ENCODE measurements around the gene SSBP2.

SSBP2 gene

DNA sequence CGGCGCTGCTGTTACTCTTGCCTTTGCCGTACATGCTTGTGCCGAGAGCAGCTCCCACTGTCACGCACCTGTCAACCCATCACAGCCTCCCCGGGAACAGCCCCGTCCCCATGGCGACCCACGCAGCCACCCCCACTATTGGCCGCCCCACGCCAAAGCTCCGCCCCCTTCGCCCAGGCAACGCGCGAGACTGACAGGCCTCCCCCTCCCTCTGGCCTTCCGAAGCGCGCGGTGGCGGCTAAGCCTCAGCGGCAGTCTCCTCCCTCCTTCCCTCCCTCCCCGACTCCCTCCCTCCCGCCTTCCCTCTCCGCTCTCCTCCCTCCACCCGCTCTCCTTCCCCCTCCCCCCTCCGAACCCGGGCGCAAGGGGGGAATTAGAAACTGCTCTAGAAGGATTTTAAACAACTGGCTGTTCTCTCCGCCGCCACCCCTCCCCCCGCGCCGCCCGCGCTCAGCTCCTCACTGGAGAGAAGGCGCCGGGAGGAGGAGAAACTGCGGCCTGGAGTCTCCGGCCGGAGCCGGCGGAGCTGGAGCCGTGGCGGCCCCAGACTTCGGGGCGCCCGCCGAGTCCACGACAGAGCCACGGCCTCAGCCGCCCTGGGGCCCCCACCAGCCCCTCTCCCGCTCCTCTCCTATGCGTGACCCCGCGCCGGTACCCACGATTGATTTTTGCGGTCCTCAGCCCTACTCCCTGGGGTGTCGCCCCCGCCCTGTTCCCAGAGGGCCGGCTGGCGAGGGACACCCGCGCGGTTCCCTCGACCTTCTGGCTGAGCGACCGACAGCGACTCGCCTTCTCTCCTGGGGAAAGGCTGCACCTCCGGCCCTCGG lies at the start of gene SSBP2:
TSS of gene SSBP2 (minus strand) at position 89 of the 827 bp plus-strand sequence. CDS start at position 34, 55 bp downstream.
- peak; percentile 93 for DNase-seq (ENCODE audit: low spot score)

GRCh38 chr5:81795666-81796065 lies 44.8 kb upstream of the SSBP2 start:
- DNase-seq (ENCODE audit: low spot score) = no peak

GRCh38 chr5:81794226-81794625 lies 43.3 kb upstream of the SSBP2 start:
- no peak for DNase-seq (ENCODE audit: low spot score)

GRCh38 chr5:81790336-81790735 lies 39.4 kb upstream of the SSBP2 start:
- no peak for DNase-seq (ENCODE audit: low spot score)

DNA sequence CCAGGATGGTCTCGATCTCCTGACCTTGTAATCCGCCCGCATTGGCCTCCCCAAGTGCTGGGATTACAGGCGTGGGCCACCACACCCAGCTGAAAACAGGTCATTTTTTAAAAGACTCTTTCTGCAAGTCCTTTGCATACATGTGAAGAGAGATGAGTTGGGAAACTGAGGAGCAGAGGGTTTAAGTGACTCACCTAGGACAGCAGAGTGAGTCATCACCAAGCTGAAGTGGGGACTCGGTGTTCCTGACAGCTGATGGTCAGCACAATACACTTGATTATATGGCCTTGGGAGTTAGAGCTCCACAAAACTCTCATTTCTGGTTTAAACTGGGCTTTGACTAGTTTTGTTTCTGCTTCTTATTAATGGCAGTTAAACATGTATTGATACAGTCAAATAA lies 38.1 kb upstream of the SSBP2 start:
- DNase-seq (ENCODE audit: low spot score) = no peak

GRCh38 chr5:81788329-81788728 lies 37.4 kb upstream of the SSBP2 start:
- no peak for DNase-seq (ENCODE audit: low spot score)

DNA sequence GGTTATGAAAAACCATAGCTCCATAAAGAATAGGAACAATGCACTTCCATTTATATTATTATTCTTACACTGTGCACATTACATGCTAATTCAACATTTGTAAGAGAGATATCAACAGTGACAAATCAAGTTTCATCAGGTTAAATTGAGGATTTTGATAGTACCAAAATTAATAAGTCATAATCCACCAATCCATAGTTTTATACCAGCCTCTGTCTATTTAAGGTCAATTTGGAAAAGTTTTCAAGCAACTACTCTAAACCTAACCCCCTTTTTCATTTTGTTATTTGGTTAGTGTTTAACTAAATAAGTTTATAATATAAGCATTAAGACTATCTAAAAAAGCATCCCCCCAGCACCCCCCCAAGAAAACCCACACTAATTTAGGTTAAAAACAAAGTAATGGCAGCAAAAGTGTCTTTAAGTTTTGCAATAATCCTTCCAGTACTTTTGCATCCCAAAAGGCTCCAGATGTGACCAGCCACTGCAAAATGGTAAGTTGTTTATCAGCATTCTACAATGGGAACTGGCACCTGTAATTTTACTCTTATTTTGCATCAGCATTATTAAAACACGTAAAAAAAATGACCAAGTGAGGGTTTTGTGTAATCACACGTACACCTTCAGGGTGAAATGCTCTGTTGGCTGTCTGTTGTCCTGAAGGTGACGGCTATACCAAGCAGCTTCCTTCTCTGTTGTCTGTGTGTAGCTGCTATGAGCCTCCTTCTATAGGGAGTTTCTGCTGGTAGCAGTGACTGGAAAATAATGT lies 36.8 kb upstream of the SSBP2 start:
- no peak for DNase-seq (ENCODE audit: low spot score)

GRCh38 chr5:81786991-81787390 lies 36.1 kb upstream of the SSBP2 start:
- no peak for DNase-seq (ENCODE audit: low spot score)

DNA sequence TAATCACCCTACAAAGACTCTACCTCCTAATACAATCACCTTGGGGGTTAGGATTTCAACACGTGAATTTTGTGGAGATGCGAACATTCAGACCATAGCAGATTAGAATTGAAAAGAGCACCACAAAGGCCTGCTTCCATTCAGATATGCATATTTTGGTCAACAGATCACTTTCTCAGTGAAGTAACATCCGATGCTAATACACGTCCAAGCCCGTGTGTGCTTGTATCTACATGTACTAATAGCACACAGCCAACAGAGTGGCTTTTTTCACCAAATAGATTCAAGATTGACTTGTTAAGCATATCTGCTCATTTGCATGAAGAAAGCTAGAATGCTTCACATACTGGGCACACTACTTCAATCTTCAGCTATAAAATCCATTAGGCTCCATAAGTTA lies 35.6 kb upstream of the SSBP2 start:
- no peak for DNase-seq (ENCODE audit: low spot score)

DNA sequence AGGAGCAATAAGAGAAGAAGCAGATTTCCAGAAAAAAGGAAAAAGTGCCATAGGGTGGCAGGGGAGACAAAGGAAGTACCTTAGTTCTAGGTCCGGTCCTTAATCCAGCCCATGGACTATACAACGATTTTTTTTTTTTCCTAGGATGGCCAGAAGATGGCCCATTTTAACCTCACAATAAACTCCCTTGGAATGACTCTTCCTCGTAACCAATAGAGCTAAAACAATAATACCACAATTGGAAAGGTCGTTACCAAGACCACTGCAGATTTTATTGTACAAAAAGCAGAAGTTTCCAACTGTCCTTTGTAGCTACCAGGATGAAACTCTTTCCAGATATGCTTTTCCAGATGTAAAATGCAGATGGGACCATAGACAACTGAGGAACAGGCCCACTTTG lies 34.4 kb upstream of the SSBP2 start:
- DNase-seq (ENCODE audit: low spot score) = no peak

DNA sequence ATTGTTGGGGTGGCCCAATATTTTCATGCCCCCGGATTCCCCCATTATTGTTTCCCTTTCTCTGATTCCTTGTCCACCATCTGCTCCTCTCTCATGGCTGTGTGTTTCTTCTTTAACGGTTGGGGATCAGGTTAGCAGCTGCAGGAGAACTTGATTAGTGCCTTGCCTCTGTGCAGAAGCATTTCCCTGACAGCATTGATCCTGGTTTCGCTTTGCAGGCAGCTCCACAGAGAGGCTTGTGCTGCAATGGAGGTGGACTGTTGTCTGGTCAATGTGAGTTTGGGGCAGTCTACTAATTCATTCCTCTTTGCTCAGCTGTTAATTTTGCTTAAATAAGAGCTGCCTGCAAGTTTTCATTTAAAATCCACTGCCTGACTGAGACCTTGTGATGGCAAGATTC lies 32.5 kb upstream of the SSBP2 start:
- no peak for DNase-seq (ENCODE audit: low spot score)

DNA sequence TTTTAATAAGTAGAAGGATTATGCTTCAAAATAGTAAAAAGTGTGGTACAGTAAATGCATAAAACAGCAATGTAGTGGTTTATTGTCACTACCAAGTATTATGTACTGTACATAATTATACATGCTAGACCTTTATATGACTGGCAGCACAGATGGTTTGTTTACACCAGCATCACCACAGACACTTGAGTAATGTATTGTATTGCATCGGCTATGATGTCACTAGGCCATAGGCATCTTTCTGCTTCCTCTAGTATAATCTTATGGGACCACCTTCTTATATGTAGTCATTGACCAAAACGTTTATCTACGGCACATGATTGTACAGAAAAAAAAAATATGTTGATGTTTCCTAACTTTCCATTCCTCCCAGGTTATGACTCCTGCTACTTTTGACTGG lies 31.9 kb upstream of the SSBP2 start:
- no peak for DNase-seq (ENCODE audit: low spot score)

GRCh38 chr5:81779916-81780266 lies 29.0 kb upstream of the SSBP2 start:
- no peak for DNase-seq (ENCODE audit: low spot score)

- DNase-seq (ENCODE audit: low spot score) = peak; percentile 48
Observed at GRCh38 chr5:81779125-81779915, 28.4 kb upstream of the SSBP2 start.

DNA sequence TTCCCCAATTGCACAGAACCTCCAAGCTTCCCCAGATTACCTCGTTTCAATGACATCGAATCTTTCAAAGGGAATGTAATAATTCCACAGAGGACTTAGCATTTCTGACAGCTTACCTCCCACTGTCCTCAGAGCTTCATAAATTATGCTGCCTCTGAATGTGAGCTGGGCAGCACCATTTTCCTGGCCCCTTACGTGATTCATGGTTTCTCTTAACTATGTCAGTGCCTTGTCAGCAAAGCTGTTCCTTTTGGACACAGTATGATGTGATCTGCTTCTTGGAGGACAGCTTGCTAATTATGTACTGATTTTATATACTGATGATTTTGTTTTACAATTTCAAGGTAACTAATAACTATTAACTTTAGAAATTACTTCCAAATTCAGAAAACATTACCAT lies 27.7 kb upstream of the SSBP2 start:
- no peak for DNase-seq (ENCODE audit: low spot score)

- no peak for DNase-seq (ENCODE audit: low spot score)
Observed at GRCh38 chr5:81776258-81776657, 25.4 kb upstream of the SSBP2 start.

DNA sequence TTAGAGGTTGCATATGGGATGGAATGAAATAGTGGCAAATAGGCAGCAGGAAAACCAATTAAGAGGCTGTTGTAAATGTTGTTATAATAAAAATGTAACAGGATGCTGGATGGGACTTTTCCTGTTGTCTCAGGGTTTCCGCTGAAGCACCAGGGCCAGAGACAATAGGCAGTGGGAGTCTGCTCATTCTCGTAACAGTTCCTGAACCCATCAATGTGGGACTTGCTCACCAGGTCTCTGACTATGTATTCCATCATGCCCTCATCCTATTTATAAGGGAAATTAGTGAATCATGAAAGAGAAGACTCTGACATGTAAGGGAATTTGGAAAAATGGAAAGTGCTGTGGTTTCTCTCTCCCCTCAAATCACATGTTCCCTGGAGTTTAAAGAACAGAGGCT lies 23.5 kb upstream of the SSBP2 start:
- DNase-seq (ENCODE audit: low spot score) = no peak

GRCh38 chr5:81773574-81773973 lies 22.7 kb upstream of the SSBP2 start:
- no peak for DNase-seq (ENCODE audit: low spot score)

GRCh38 chr5:81773161-81773560 lies 22.3 kb upstream of the SSBP2 start:
- no peak for DNase-seq (ENCODE audit: low spot score)

DNA sequence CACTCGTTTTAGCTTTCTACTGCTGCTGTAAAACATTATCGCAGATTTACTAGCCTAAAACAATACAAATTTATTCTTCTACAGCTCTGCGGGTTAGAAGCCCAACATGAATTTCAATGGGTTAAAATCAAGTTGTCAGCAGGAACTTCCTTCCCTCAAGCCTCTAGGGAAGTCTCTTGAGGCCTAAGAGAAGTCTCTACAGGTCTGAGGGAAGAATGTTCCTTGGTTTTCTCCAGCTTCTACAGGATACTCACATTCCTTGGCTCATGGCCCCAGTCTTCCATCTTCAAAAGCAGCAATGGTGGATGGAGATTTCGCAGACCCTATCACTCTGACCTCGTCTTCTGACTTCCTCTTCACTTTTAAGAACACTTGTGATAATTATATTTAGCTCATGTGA lies 21.6 kb upstream of the SSBP2 start:
- no peak for DNase-seq (ENCODE audit: low spot score)

- DNase-seq (ENCODE audit: low spot score) = no peak
Observed at GRCh38 chr5:81768935-81769452, 18.1 kb upstream of the SSBP2 start.

DNA sequence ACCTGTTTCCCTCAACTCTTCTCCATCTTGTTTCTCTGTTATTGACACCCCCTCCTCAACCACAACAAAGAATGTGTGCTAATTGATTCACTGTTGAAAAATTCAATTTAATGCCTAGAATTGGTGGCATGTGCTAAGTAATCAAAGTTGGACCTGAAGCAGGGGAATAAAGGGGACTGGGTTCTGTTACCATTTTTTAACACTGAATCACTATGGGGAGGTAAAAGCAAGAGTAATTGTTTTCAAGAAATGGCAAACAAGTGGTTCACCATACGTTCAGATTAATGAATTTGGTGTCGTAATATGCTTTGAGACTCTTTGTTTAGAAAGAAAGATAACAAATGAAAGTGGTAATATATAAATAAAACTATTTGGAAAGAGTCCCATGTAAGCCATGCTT lies 17.0 kb upstream of the SSBP2 start:
- no peak for DNase-seq (ENCODE audit: low spot score)

DNA sequence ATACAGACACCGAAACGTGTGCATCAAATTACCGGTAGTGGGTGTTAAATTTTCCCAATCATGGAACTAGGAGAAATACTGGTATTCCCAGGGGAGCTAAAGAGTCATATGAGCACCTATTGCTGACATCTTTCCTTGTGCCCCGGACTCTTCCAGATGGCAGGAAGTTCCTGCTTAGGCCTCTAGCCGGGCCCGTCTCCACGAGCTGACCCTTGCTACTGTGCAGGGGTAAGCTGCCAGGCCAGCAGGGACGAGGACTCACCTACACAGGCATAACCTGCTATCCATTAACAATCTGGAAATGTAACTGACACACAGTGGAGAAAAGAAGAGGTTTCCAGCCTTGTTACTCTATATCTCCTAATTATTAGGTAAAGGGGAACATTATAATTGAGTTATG lies 16.2 kb upstream of the SSBP2 start:
- DNase-seq (ENCODE audit: low spot score) = no peak

Measured in hematopoietic multipotent progenitor cell treated with erythropoietin and hydrocortisone succinate and interleukin-3 and kit ligand, for 17 days (in vitro differentiated cells).